ENCODE data around the gene KLHL24. TPM values are rescaled to one million over a fixed set of nuclear protein-coding genes. Genes with fewer than 3 reads are reported as not detected.

The KLHL24 gene
- total and polyA plus RNA-seq, 2 experiments from 2014 or later = 37.3 to 159 TPM

DNA sequence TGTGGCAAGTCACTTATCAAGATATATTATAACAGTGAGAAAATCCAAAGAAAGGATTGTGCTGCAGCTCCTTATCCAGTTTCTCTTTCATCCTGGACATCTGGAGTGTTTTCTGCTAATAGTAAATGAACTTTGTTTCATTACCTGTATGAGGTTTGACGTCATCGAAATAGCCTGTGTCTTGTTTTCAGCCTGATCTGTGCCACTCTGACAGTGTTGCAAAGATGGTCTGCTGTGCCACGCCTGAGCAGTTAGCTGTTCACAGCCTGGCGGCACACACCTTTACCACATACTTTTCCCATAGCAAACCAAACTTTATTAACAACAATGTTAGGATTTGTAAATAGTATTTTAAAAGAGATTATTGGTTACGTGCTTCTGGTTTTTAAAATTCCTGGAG lies 96.2 kb downstream of the KLHL24 start:
- TF ChIP-seq CTCF (IDR thresholded peaks at IDR 0.05; ENCODE audit: low read depth, low read length) = no peak
- no peak overlapping the region for H3K27ac ChIP-seq
- peaks cover 39% of the 10 kb centered on the region for H3K36me3 ChIP-seq
- no peaks in the 10 kb centered on the region for H3K9me3 ChIP-seq (ENCODE audit: low read depth)
- H3K27me3 ChIP-seq = no peaks in the 10 kb centered on the region
- H3K4me3 ChIP-seq = no peak overlapping the region
- no peak for DNase-seq (ENCODE audit: low read depth in 1 of 2, low spot score in 1 of 2)
- no peaks in the 10 kb centered on the region for H3K4me1 ChIP-seq (ENCODE audit: low read depth)

- Histone ChIP-seq H3K36me3 (peaks cover 31% of the 10 kb centered on the region), H3K4me1 (ENCODE audit: low read depth) (no peaks in the 10 kb centered on the region)
- no peak for TF ChIP-seq CTCF (IDR thresholded peaks at IDR 0.05; ENCODE audit: low read depth, low read length)
Measured at GRCh38 chr3:183733553-183733952, 98.1 kb downstream of the KLHL24 start.

More at GRCh38 chr3:183733553-183733952, 98.1 kb downstream of the KLHL24 start:
- Histone ChIP-seq H3K27me3 (no peaks in the 10 kb centered on the region), H3K4me3 (no peak overlapping the region), H3K9me3 (ENCODE audit: low read depth) (no peaks in the 10 kb centered on the region), H3K27ac (no peak overlapping the region)
- no peak for DNase-seq (ENCODE audit: low read depth in 1 of 2, low spot score in 1 of 2)

Other genes starting within 250 kb of the KLHL24 start
- gene MCF2L2, start 207.0 kb upstream of the KLHL24 start, total RNA-seq = 7.0 and 12.9 TPM in 2 replicates
- gene MCF2L2, start 207.0 kb upstream of the KLHL24 start, polyA plus RNA-seq = 4.4 and 7.1 TPM in 2 replicates
- gene KLHL6, start 79.9 kb upstream of the KLHL24 start, total RNA-seq = 0.03 and 0.04 TPM in 2 replicates
- 0.09 TPM in 1 of 2 replicates, not detected in the other for gene KLHL6, start 79.9 kb upstream of the KLHL24 start, polyA plus RNA-seq
- gene YEATS2, start 62.2 kb downstream of the KLHL24 start, total RNA-seq = 27.4 and 34.9 TPM in 2 replicates
- gene YEATS2, start 62.2 kb downstream of the KLHL24 start, polyA plus RNA-seq = 15.7 and 23.7 TPM in 2 replicates
- gene MAP6D1, start 190.0 kb downstream of the KLHL24 start, total RNA-seq = 7.8 and 8.1 TPM in 2 replicates
- gene MAP6D1, start 190.0 kb downstream of the KLHL24 start, polyA plus RNA-seq = 10.2 and 10.3 TPM in 2 replicates
- gene PARL, start 249.3 kb downstream of the KLHL24 start, total RNA-seq = 37.5 and 44.6 TPM in 2 replicates
- gene PARL, start 249.3 kb downstream of the KLHL24 start, polyA plus RNA-seq = 82.2 and 99.9 TPM in 2 replicates

Measured in cardiac muscle cell (in vitro differentiated cells and primary cell).